Measurements from ENCODE around the gene SPATA13.

DNA sequence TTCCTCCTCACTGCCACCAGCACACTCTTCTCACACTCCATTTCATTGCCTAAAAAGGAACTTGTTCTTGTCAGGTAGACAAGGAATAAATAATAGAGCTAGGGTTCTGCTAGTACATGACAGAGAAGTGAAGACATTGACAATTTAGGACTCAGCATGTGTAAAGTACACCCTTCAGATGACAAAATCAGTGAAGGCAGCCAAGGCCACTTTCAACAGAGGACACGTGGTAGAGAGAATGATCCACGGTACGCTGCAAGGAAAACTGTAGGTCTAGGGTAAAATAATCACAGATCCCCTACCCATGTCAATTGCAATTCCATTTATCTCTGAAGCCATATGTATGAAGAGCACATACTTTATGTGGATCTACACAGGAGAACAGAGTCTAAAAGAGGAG is 7.2 kb upstream of the SPATA13 start:
- TF ChIP-seq, protein P1, sequence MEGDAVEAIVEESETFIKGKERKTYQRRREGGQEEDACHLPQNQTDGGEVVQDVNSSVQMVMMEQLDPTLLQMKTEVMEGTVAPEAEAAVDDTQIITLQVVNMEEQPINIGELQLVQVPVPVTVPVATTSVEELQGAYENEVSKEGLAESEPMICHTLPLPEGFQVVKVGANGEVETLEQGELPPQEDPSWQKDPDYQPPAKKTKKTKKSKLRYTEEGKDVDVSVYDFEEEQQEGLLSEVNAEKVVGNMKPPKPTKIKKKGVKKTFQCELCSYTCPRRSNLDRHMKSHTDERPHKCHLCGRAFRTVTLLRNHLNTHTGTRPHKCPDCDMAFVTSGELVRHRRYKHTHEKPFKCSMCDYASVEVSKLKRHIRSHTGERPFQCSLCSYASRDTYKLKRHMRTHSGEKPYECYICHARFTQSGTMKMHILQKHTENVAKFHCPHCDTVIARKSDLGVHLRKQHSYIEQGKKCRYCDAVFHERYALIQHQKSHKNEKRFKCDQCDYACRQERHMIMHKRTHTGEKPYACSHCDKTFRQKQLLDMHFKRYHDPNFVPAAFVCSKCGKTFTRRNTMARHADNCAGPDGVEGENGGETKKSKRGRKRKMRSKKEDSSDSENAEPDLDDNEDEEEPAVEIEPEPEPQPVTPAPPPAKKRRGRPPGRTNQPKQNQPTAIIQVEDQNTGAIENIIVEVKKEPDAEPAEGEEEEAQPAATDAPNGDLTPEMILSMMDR (conservative IDR thresholded peaks at IDR 0.05; ENCODE audit: low read depth, low read length) = no peak
- TF ChIP-seq EZH2 (IDR thresholded peaks at IDR 0.05; ENCODE audit: low read length, unreplicated experiment) = no peak

Measured in PC-3 (cell line).